Right atrium auricular region (tissue), 2 donors: ENCODE measurements around the gene CRYBA1. TPM values are rescaled to one million over a fixed set of nuclear protein-coding genes. Genes with fewer than 3 reads are reported as not detected.

Experiments
- DNase-seq: peaks from one replicate; pipeline ENCODE4 v3.0.0-alpha.2; 2019; ENCODE audit warnings: low spot score
- H3K27ac ChIP-seq, 2 donors: fragments of 200-600 bp; sonication (generic); 1 replicate in 1 of 2; 2 replicates in 1 of 2; pipeline ENCODE4 v1.5.1; 2016 to 2019
- H3K27me3 ChIP-seq, 2 donors: fragments of 200-600 bp; sonication (generic); one replicate each; pipeline versions ENCODE4 v1.5.1 to v1.6.0; 2017 to 2019
- H3K36me3 ChIP-seq: fragments of 200-600 bp; sonication (generic); one replicate; pipeline ENCODE4 v1.5.1; 2016
- H3K4me1 ChIP-seq, 2 donors: fragments of 200-600 bp; sonication (generic); one replicate each; pipeline versions ENCODE4 v1.5.1 to v1.6.0; 2017 to 2019
- H3K4me3 ChIP-seq, 2 donors: fragments of 200-600 bp; sonication (generic); 1 replicate in 1 of 2; 2 replicates in 1 of 2; pipeline ENCODE4 v1.5.1; 2017 to 2019; ENCODE audit warnings: mild to moderate bottlenecking in 1 of 2, moderate library complexity in 1 of 2
- H3K9me3 ChIP-seq, 2 donors: fragments of 200-600 bp; sonication (generic); one replicate each; pipeline ENCODE4 v1.5.1; 2019
- total RNA-seq, 2 donors: library from RNA; depleted of rRNA; stranded (reverse); fragments of >200 nt; gene quantifications; one replicate each; pipeline ENCODE4 v1.1.0, GENCODE V29; 2016
- TF ChIP-seq, protein P1 (sequence below), 2 donors: fragments of 200-600 bp; sonication (generic); IDR thresholded peaks; one replicate each; pipeline ENCODE4 v1.5.1; 2019; ENCODE audit warnings: antibody characterized with exemption in 2 of 2

CRYBA1 gene
- total RNA-seq, 2 donors from 2014 or later, result not detected

DNA sequence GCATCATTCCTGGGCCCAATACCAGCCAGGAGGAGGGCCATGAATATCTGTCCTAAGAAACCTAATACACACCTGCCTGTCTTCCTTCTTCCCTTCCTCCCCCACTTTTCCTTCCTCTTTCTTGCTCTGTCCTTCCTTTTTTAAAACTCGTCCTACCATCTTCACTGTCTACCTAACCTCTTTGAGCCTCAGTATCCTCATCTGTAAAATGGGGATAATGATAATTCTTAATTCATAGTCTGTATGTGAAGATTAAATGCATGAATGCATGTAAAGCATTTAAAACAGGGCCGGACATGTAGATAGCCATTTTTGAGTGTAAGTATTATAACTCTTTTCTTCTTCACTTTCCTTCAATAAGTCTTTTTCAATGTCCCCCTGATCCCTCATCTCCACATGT lies 560 bp downstream of the CRYBA1 start:
- H3K9me3 ChIP-seq, result no peaks in the 10 kb centered on the region
- H3K36me3 ChIP-seq, result no peaks in the 10 kb centered on the region
- H3K27ac ChIP-seq, result no peak overlapping the region
- H3K4me1 ChIP-seq, result no peaks in the 10 kb centered on the region
- no peak overlapping the region for H3K4me3 ChIP-seq
- no peaks in the 10 kb centered on the region for H3K27me3 ChIP-seq
- TF ChIP-seq, protein P1, sequence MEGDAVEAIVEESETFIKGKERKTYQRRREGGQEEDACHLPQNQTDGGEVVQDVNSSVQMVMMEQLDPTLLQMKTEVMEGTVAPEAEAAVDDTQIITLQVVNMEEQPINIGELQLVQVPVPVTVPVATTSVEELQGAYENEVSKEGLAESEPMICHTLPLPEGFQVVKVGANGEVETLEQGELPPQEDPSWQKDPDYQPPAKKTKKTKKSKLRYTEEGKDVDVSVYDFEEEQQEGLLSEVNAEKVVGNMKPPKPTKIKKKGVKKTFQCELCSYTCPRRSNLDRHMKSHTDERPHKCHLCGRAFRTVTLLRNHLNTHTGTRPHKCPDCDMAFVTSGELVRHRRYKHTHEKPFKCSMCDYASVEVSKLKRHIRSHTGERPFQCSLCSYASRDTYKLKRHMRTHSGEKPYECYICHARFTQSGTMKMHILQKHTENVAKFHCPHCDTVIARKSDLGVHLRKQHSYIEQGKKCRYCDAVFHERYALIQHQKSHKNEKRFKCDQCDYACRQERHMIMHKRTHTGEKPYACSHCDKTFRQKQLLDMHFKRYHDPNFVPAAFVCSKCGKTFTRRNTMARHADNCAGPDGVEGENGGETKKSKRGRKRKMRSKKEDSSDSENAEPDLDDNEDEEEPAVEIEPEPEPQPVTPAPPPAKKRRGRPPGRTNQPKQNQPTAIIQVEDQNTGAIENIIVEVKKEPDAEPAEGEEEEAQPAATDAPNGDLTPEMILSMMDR (IDR thresholded peaks at IDR 0.05), result no peak
- no peak for DNase-seq

DNA sequence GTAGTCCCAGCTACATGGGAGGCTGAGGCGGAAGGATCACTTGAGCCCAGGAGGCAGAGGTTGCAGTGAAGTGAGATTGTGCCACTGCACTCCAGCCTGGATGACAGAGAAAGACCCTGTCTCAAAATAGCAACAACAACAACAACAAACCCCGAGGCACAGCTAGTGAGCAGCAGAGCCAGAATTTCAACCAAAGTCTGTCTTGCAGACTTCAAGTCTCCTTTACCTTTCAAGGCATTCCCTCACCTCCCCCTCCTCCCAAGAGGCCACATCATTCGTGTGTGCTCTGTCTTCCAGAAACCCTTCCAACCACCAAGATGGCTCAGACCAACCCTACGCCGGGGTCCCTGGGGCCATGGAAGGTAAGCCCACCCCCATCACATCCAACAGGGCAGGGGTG lies 2.2 kb downstream of the CRYBA1 start:
- Histone ChIP-seq H3K9me3 (no peaks in the 10 kb centered on the region), H3K27ac (no peak overlapping the region), H3K27me3 (no peaks in the 10 kb centered on the region), H3K4me3 (no peak overlapping the region), H3K4me1 (no peaks in the 10 kb centered on the region), H3K36me3 (no peaks in the 10 kb centered on the region)
- TF ChIP-seq, protein P1 (IDR thresholded peaks at IDR 0.05), result no peak
- DNase-seq, result no peak

DNA sequence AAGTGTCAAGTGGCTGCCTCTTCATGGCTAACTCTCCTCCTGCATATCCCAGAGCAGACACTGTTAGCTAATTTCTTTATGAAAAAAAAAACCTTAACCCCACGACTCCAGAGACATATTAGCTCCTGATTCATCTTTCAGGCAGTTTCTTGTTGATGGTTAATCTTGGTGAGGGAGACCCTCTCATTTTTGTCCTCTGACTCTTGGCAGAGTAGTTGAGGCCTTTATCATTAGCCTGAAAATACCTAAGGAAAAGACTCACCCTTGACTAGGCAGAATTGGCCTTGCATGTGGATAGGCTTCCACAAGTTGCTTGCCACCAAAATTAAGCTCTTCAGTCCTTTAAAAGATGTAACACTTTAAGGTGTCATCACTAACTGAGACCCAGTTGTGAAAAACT lies 4.0 kb downstream of the CRYBA1 start:
- TF ChIP-seq, protein P1 (IDR thresholded peaks at IDR 0.05), result no peak

DNA sequence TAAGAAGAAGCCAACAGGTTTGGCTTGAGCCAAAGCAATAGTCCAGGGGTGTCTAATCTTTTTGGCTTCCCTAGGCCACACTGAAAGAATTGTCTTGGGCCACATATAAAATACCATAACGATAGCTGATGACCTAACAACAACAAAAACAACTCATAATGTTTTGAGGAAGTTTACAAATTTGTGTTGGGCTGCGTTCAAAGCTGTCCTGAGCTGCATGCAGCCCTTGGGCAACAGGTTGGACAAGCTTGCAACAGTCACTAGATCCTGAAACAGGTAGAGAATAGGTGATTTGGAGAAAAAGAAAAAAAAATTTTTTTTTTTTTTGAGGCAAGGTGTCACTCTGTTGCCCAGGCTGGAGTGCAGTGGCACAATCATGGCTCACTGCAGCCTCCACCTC lies 4.5 kb downstream of the CRYBA1 start:
- peaks cover 0 to 14% of the 10 kb centered on the region in 2 donors for H3K4me1 ChIP-seq
- no peaks in the 10 kb centered on the region for H3K9me3 ChIP-seq
- TF ChIP-seq, protein P1 (IDR thresholded peaks at IDR 0.05), result no peak
- H3K27me3 ChIP-seq, result no peaks in the 10 kb centered on the region
- H3K4me3 ChIP-seq, result no peak overlapping the region
- H3K36me3 ChIP-seq, result no peaks in the 10 kb centered on the region
- no peak for DNase-seq
- no peak overlapping the region for H3K27ac ChIP-seq

More for the DNA sequence above, 4.0 kb downstream of the CRYBA1 start:
- Histone ChIP-seq H3K27ac (no peak overlapping the region), H3K9me3 (no peaks in the 10 kb centered on the region), H3K27me3 (no peaks in the 10 kb centered on the region), H3K36me3 (no peaks in the 10 kb centered on the region), H3K4me1 (peaks cover 0 to 9% of the 10 kb centered on the region in 2 donors), H3K4me3 (no peak overlapping the region)
- no peak for DNase-seq

DNA sequence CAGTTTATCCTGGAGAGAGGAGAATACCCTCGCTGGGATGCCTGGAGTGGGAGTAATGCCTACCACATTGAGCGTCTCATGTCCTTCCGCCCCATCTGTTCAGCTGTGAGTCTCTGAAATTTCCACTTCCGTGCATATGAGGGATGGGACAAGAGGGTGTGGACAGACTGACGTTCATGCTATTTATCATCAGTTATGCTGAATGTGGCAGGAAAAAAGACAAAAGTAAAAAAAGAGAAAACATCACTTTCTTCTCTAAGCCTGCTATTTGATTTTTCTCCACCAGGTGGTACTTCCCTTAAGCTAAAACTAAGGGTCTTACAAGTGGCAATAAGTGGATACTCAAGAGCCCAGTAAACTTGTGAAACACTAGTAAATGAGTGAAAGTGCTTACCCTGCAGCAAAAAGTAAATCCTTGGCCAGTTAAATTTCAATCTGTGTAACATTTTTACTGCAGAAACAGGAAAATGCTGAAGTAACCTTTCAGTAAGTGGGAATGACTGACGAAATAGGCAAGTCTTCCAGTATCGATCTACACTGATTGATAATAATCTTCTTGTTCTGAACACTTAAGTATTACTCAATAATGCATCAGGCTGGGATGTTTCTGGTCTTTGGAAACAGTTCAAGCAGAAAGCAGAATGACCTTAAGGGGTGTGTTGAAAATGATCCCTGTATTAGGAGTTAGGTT lies 5.6 kb downstream of the CRYBA1 start:
- H3K4me3 ChIP-seq, result no peak overlapping the region
- no peaks in the 10 kb centered on the region for H3K27me3 ChIP-seq
- TF ChIP-seq, protein P1 (IDR thresholded peaks at IDR 0.05), result peak in 1 of 2 donors; percentile 59
- peaks cover 0 to 25% of the 10 kb centered on the region in 2 donors for H3K4me1 ChIP-seq
- DNase-seq, result no peak
- no peak overlapping the region for H3K27ac ChIP-seq
- no peaks in the 10 kb centered on the region for H3K36me3 ChIP-seq
- no peaks in the 10 kb centered on the region for H3K9me3 ChIP-seq

DNA sequence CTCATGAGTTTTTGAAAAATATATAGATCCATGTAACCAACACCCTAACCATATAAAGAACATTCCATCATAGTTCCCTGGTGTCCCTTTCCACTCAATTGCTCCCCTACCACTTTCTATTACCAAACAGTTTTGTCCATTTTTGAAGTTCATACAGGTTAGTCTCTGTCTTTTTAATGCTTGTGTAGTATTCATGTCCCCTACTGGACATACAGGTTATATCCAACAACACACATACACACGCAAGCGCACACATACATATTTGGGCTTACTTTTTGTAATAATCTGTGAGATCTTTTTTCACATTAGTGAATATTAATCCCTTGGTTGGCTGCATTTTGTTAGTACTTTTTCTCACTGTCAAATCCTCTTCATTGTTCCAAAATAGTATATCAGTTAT lies 6.4 kb downstream of the CRYBA1 start:
- no peak overlapping the region for H3K4me3 ChIP-seq
- no peaks in the 10 kb centered on the region for H3K36me3 ChIP-seq
- no peaks in the 10 kb centered on the region for H3K9me3 ChIP-seq
- H3K27ac ChIP-seq, result no peak overlapping the region
- DNase-seq, result no peak
- TF ChIP-seq, protein P1 (IDR thresholded peaks at IDR 0.05), result no peak
- H3K27me3 ChIP-seq, result no peaks in the 10 kb centered on the region
- H3K4me1 ChIP-seq, result peaks cover 0 to 32% of the 10 kb centered on the region in 2 donors
